Measurements from ENCODE around the gene COP1. TPM values are rescaled to one million over a fixed set of nuclear protein-coding genes. Genes with fewer than 3 reads are reported as not detected.
"Not testable (repeated sequence)": the region's sequence is repeated elsewhere in the genome, so short reads cannot be mapped to it uniquely, and the experiment has no call there.

COP1 gene
- total RNA-seq: 49.2 and 51.7 TPM in 2 replicates

GRCh38 chr1:176206961-176207902, at the start of gene COP1:
Gene COP1 (minus strand): TSS chr1:176207286. CDS start chr1:176206978, 308 bp downstream.
- Mint-ChIP-seq H3K9me3 (no peaks in the 10 kb centered on the region), H3K4me1 (ENCODE audit: low read depth) (peaks cover 29% of the 10 kb centered on the region), H3K4me3 (peak within 1 kb of the TSS; percentile 97), H3K27me3 (ENCODE audit: insufficient read depth) (peaks cover 1% of the 10 kb centered on the region), H3K36me3 (ENCODE audit: low read depth) (peaks cover 12% of the 10 kb centered on the region), H3K27ac (peak within 1 kb of the TSS; percentile 99)
- peak; percentile 96 for DNase-seq (ENCODE audit: low spot score)
- intact Hi-C loops (cut with micrococcal nuclease): loop anchor here (1.0 to 2.0 kb wide), 7 partner anchors 11 to 1184 kb away; partner anchors contain the start of gene MRPS14

GRCh38 chr1:176252191-176252590, 45.1 kb upstream of the COP1 start:
- Mint-ChIP-seq H3K36me3 (ENCODE audit: low read depth) (no peaks in the 10 kb centered on the region), H3K4me3 (no peak overlapping the region), H3K4me1 (ENCODE audit: low read depth) (no peaks in the 10 kb centered on the region)

GRCh38 chr1:176244851-176245250, 37.8 kb upstream of the COP1 start:
- Mint-ChIP-seq H3K36me3 (ENCODE audit: low read depth) (no peaks in the 10 kb centered on the region), H3K4me3 (no peak overlapping the region), H3K27ac (no peak overlapping the region), H3K4me1 (ENCODE audit: low read depth) (no peaks in the 10 kb centered on the region), H3K27me3 (ENCODE audit: insufficient read depth) (peaks cover 2% of the 10 kb centered on the region), H3K9me3 (no peaks in the 10 kb centered on the region)
- intact Hi-C loops (cut with micrococcal nuclease): no loop called here
- DNase-seq (ENCODE audit: low spot score): no peak

More at GRCh38 chr1:176252191-176252590, 45.1 kb upstream of the COP1 start:
- DNase-seq (ENCODE audit: low spot score): no peak
- H3K9me3 Mint-ChIP-seq: no peaks in the 10 kb centered on the region
- intact Hi-C loops (cut with micrococcal nuclease): no loop called here
- no peaks in the 10 kb centered on the region for H3K27me3 Mint-ChIP-seq (ENCODE audit: insufficient read depth)
- H3K27ac Mint-ChIP-seq: no peak overlapping the region

GRCh38 chr1:176243746-176244145, 36.7 kb upstream of the COP1 start:
- Mint-ChIP-seq H3K9me3 (no peaks in the 10 kb centered on the region), H3K4me3 (no peak overlapping the region), H3K36me3 (ENCODE audit: low read depth) (no peaks in the 10 kb centered on the region), H3K27me3 (ENCODE audit: insufficient read depth) (peaks cover 2% of the 10 kb centered on the region), H3K4me1 (ENCODE audit: low read depth) (no peaks in the 10 kb centered on the region), H3K27ac (no peak overlapping the region)
- DNase-seq (ENCODE audit: low spot score): no peak
- intact Hi-C loops (cut with micrococcal nuclease): no loop called here

- H3K4me3 Mint-ChIP-seq: no peak overlapping the region
- H3K36me3 Mint-ChIP-seq (ENCODE audit: low read depth): no peaks in the 10 kb centered on the region
- H3K27me3 Mint-ChIP-seq (ENCODE audit: insufficient read depth): peaks cover 2% of the 10 kb centered on the region
- no peak overlapping the region for H3K27ac Mint-ChIP-seq
- DNase-seq (ENCODE audit: low spot score): no peak
- no peaks in the 10 kb centered on the region for H3K9me3 Mint-ChIP-seq
- no peaks in the 10 kb centered on the region for H3K4me1 Mint-ChIP-seq (ENCODE audit: low read depth)
- intact Hi-C loops (cut with micrococcal nuclease): no loop called here
Measured at GRCh38 chr1:176241385-176242015, 34.4 kb upstream of the COP1 start.

DNA sequence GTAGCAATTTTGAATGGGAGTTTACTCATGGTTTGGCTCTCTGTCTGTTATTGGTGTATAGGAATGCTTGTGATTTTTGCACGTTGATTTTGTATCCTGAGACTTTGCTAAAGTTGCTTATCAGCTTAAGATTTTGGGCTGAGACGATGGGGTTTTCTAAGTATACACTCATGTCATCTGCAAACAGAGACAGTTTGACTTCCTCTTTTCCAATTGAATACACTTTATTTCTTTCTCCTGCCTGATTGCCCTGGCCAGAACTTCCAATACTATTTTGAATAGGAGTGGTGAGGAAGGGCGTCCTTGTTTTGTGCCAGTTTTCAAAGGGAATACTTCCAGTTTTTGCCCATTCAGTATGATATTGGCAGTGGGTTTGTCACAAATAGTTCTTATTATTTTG, 26.6 kb upstream of the COP1 start:
- peaks cover 12% of the 10 kb centered on the region for H3K9me3 Mint-ChIP-seq
- H3K27ac Mint-ChIP-seq; H3K36me3 Mint-ChIP-seq (ENCODE audit: low read depth); H3K4me3 Mint-ChIP-seq; intact Hi-C loops (cut with micrococcal nuclease); DNase-seq (ENCODE audit: low spot score); H3K4me1 Mint-ChIP-seq (ENCODE audit: low read depth); H3K27me3 Mint-ChIP-seq (ENCODE audit: insufficient read depth): not testable (repeated sequence)

DNA sequence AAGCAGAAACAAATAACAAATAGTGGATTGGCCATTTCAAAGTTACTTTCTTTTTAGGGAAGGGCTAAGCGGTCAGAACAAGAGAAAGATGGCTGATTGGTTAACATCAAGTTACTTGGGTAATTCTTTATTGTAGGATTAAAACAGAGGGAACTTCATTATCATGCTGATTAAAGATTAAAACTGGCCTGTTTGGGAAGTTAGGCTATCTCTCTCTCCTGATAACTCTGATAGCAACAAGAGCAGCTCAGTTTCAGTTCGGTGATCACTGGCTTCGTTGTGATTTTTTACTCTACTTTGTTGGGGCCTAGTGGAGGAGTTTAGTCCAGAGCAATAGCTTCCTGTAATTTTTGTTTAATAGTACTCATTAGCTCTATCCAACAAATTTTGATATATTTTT, 20.5 kb upstream of the COP1 start:
- no peak for DNase-seq (ENCODE audit: low spot score)
- no peaks in the 10 kb centered on the region for H3K27me3 Mint-ChIP-seq (ENCODE audit: insufficient read depth)
- intact Hi-C loops (cut with micrococcal nuclease): no loop called here
- no peaks in the 10 kb centered on the region for H3K4me1 Mint-ChIP-seq (ENCODE audit: low read depth)
- no peak overlapping the region for H3K4me3 Mint-ChIP-seq
- no peak overlapping the region for H3K27ac Mint-ChIP-seq
- no peaks in the 10 kb centered on the region for H3K9me3 Mint-ChIP-seq
- peaks cover 1% of the 10 kb centered on the region for H3K36me3 Mint-ChIP-seq (ENCODE audit: low read depth)

- Mint-ChIP-seq H3K27me3 (ENCODE audit: insufficient read depth) (peaks cover 4% of the 10 kb centered on the region), H3K4me3 (no peak overlapping the region), H3K36me3 (ENCODE audit: low read depth) (no peaks in the 10 kb centered on the region), H3K27ac (no peak overlapping the region), H3K4me1 (ENCODE audit: low read depth) (no peaks in the 10 kb centered on the region), H3K9me3 (no peaks in the 10 kb centered on the region)
- DNase-seq (ENCODE audit: low spot score): no peak
- intact Hi-C loops (cut with micrococcal nuclease): no loop called here
Measured at GRCh38 chr1:176225911-176226310, 18.8 kb upstream of the COP1 start.

GRCh38 chr1:176225479-176225875, 18.4 kb upstream of the COP1 start:
- H3K4me1 Mint-ChIP-seq (ENCODE audit: low read depth): no peaks in the 10 kb centered on the region
- H3K27me3 Mint-ChIP-seq (ENCODE audit: insufficient read depth): peaks cover 4% of the 10 kb centered on the region
- no peak overlapping the region for H3K27ac Mint-ChIP-seq
- no peaks in the 10 kb centered on the region for H3K9me3 Mint-ChIP-seq
- H3K36me3 Mint-ChIP-seq (ENCODE audit: low read depth): no peaks in the 10 kb centered on the region
- intact Hi-C loops (cut with micrococcal nuclease): no loop called here
- no peak overlapping the region for H3K4me3 Mint-ChIP-seq
- DNase-seq (ENCODE audit: low spot score): no peak

DNA sequence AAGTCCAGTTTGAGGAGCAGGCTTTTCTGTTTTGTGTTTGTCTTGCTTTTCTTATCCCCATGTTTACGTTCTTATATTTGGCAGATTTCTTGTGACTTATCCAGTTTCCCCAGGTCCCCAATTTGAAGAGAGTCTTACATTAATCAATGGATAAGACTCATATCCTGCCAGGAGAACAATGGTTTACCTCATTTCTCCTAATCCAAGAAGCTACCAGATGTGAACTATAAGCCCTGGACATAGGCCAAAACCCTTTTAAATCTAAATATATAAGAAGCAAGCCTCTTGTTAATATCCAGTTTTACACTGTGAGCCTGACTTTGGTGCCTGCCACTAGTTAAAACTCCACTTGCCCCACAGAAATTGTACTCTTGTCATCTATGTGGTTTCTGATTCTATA, 15.1 kb upstream of the COP1 start:
- DNase-seq (ENCODE audit: low spot score): no peak
- Mint-ChIP-seq H3K27me3 (ENCODE audit: insufficient read depth) (peaks cover 7% of the 10 kb centered on the region), H3K36me3 (ENCODE audit: low read depth) (no peaks in the 10 kb centered on the region), H3K4me3 (no peak overlapping the region), H3K9me3 (peaks cover 6% of the 10 kb centered on the region), H3K4me1 (ENCODE audit: low read depth) (no peaks in the 10 kb centered on the region), H3K27ac (no peak overlapping the region)
- intact Hi-C loops (cut with micrococcal nuclease): no loop called here

DNA sequence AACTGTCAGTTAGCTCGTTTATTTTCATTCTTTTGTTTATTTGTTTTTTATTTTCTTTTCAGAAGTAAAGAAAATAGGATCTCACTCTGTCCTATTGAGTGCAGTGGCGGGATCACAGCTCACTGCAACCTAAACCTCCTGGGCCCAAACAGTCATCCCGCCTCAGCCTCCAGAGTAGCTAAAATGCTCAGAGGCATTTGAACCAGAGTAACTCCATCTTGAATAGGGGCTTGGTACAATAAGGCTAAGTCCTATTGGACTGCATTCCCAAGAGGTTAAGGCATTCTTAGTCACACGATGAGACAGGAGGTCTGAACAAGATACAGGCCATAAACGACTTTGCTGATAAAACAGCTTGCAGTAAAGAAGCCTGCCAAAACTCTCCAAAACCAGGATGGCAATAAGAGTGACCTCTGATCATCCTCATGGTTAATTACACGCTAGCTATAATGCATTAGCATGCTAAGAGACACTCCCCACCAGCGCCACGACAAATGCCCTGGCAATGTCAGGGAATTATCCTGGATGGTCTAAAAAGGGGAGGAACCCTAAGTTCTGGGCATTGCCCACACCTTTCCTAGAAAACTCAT, 13.1 kb upstream of the COP1 start:
- H3K27me3 Mint-ChIP-seq (ENCODE audit: insufficient read depth): peaks cover 14% of the 10 kb centered on the region
- no peak for DNase-seq (ENCODE audit: low spot score)
- no peaks in the 10 kb centered on the region for H3K4me1 Mint-ChIP-seq (ENCODE audit: low read depth)
- H3K9me3 Mint-ChIP-seq: peaks cover 6% of the 10 kb centered on the region
- intact Hi-C loops (cut with micrococcal nuclease): no loop called here
- H3K4me3 Mint-ChIP-seq: no peak overlapping the region
- no peak overlapping the region for H3K27ac Mint-ChIP-seq
- no peaks in the 10 kb centered on the region for H3K36me3 Mint-ChIP-seq (ENCODE audit: low read depth)

GRCh38 chr1:176217461-176218099, 10.5 kb upstream of the COP1 start:
- H3K4me3 Mint-ChIP-seq: no peak overlapping the region
- no peak for DNase-seq (ENCODE audit: low spot score)
- no peaks in the 10 kb centered on the region for H3K36me3 Mint-ChIP-seq (ENCODE audit: low read depth)
- peaks cover 19% of the 10 kb centered on the region for H3K27me3 Mint-ChIP-seq (ENCODE audit: insufficient read depth)
- H3K27ac Mint-ChIP-seq: no peak overlapping the region
- intact Hi-C loops (cut with micrococcal nuclease): no loop called here
- H3K4me1 Mint-ChIP-seq (ENCODE audit: low read depth): no peaks in the 10 kb centered on the region
- H3K9me3 Mint-ChIP-seq: peaks cover 6% of the 10 kb centered on the region
